OCI-M1 (cell line): ENCODE measurements around the gene LRRC55.

Experiments
- DNase-seq: peaks from one replicate; lab custom pipeline; 2025; lab: John Stamatoyannopoulos, UW

LRRC55 gene

GRCh38 chr11:57237204-57237681 lies 55.5 kb downstream of the LRRC55 start, which contains the start of gene APLNR:
Gene APLNR, minus strand, starts transcription at chr11:57237250. Its CDS starts 246 bp downstream, at chr11:57237004.
- DNase-seq, result peak; percentile 96

DNA sequence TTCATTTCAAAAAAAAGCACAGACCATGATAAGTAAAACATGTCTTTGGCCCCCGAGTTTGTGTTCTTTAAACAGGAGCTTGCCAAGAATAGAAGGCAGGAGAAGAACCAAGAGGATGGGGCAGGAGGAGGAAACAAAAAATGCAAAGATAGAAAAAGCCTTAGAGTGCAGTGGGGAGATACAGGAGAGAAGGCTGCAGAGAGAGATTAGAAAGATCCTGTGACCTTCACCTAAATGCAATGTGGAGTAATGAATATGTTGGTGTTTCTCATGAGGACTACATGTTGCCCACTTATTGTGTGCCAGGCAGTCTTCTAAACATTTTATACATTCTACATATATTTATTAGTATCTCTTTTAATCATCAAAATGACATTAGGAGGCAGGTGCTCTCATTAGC lies 57.6 kb downstream of the LRRC55 start:
- DNase-seq, result peak; percentile 68

- DNase-seq, result no peak
These were observed 58.3 kb downstream of the LRRC55 start for GRCh38 chr11:57240007-57240406.

GRCh38 chr11:57240757-57241156 lies 59.0 kb downstream of the LRRC55 start:
- DNase-seq, result no peak
